NK-92 (cell line): ENCODE measurements around the gene RAD51B.

Experiments
- DNase-seq: peaks from one replicate; lab custom pipeline; 2025; ENCODE audit not compliant: unreplicated experiment; lab: John Stamatoyannopoulos, UW

RAD51B gene

GRCh38 chr14:68397822-68398221 lies 578.2 kb downstream of the RAD51B start:
- DNase-seq, result no peak

GRCh38 chr14:68398370-68398769 lies 578.8 kb downstream of the RAD51B start:
- no peak for DNase-seq

DNA sequence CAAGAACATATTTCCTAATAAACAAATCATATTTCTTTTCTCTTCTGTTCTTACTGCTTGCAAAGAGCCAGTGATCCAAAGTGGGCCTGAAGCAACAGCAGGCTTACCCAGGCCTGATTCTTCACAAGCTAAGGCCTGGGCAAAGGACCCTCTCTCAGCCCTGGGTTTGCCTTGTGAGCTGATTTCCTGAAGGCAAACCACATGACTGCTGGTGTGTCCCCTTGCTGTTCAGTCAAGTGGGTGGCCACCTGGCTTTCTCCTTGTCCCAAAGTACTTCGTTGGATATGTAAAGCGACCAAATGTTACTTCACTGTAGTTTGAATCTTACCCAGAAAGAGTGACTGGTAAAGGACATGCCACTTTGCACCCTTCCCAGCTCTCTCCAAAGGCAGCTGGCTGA lies 580.4 kb downstream of the RAD51B start:
- no peak for DNase-seq

- DNase-seq, result no peak
These were observed 581.7 kb downstream of the RAD51B start for GRCh38 chr14:68401317-68401716.

DNA sequence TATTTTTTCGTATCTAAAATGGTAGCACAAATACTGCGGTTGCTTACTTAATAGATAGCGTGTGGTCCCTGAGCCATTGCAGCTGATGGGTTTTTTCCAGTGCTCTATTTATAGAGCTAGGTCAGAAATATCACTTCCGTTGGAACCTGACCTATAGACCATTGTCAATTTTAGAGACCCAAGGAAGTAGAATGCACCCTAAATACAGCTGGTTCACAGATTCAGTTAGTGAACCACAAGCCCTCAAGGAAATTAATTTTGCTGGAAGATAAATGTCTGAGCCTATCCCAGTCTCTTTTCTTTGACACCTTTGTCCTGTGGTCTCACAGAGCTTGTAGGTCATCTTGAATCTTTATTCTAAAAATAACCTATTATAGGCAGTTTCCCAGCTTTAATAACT lies 582.3 kb downstream of the RAD51B start:
- no peak for DNase-seq

- no peak for DNase-seq
These were observed 583.0 kb downstream of the RAD51B start for GRCh38 chr14:68402525-68403101.

DNA sequence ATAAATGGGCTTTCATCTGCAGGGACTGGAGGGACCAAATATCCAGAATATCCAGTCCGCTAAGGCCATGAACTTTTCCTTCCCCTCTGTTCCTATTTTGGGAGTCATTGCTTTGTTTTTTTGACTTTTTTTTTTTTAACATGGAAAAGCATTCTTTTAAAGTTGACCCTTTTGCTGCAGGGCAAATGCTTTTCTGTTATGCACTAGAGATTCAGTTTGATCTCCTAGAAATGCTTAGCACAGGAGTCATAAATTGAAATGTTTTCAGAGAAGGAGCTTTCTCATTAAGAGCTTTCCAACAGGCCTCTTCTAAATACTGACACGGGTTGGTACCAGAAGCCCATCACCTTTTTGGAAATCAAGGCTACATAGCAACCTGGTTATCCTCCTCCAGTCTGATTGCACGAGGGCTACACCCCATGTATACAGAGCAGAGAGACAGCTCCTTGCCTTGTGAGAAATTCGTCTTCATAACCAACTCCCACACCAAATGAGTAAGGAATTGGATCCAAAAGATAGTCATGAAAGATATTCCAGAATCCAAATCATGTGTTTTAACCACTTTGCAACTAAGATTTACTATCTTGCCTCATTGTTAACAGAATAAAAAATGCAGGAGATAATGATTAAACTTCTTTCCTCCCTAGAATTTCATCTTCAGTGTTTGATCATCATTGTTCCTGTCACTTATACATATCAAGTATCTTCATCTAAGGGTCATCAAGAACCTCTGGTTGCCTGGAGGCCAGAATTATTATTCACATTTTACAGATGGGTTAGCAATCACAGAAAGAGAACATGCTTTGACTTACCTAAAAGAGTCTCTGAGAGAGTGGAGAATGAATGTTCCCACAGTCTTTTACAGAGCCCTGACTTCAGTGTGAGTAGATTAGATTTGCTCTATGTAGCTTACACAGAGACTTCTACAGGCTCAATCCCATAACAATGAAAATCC lies 583.9 kb downstream of the RAD51B start:
- no peak for DNase-seq

GRCh38 chr14:68404146-68404527 lies 584.6 kb downstream of the RAD51B start:
- no peak for DNase-seq

GRCh38 chr14:68404652-68405183 lies 585.1 kb downstream of the RAD51B start:
- DNase-seq, result no peak

- DNase-seq, result no peak
These were observed 586.4 kb downstream of the RAD51B start for GRCh38 chr14:68405961-68406360.

GRCh38 chr14:68407285-68407684 lies 587.7 kb downstream of the RAD51B start:
- no peak for DNase-seq

- DNase-seq, result no peak
These were observed 588.2 kb downstream of the RAD51B start for GRCh38 chr14:68407825-68408224.

DNA sequence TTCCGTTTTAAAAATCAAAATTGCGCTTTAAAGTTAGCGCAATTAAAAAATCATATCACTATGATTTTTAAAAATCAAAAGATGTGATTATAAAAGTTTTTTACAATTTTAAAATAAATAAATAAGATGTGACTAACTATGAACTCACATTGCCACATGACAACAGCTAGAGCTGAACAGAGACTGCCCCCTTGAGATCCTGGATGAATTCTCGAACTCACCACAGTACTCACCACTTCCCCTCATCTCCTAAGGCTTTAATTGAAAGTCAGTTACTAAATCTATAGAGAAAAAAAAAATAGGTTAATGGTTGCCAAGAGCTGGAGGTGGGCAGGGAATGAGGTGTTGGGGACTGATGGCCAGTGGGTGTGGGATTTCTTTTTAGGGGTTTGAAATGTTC lies 589.1 kb downstream of the RAD51B start:
- no peak for DNase-seq

DNA sequence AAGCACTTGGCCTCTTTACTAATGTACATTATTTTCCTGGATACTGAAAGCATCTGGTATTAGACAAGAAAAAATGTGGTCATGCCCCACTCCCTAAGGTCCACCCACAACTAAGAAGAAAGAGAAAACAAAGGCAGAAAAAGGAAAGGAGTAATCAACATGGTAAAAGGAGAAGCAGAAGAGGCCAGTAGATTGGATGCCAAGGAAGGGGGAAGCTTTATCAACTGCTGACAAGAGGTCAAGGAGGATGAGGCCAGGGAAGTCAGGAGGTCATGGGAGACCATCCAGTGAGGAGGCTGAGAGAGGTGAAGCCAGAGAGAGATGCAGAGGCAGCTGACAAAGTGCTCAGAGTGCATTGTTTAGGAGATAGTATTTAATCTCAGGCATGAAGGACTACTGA lies 589.8 kb downstream of the RAD51B start:
- DNase-seq, result no peak

DNA sequence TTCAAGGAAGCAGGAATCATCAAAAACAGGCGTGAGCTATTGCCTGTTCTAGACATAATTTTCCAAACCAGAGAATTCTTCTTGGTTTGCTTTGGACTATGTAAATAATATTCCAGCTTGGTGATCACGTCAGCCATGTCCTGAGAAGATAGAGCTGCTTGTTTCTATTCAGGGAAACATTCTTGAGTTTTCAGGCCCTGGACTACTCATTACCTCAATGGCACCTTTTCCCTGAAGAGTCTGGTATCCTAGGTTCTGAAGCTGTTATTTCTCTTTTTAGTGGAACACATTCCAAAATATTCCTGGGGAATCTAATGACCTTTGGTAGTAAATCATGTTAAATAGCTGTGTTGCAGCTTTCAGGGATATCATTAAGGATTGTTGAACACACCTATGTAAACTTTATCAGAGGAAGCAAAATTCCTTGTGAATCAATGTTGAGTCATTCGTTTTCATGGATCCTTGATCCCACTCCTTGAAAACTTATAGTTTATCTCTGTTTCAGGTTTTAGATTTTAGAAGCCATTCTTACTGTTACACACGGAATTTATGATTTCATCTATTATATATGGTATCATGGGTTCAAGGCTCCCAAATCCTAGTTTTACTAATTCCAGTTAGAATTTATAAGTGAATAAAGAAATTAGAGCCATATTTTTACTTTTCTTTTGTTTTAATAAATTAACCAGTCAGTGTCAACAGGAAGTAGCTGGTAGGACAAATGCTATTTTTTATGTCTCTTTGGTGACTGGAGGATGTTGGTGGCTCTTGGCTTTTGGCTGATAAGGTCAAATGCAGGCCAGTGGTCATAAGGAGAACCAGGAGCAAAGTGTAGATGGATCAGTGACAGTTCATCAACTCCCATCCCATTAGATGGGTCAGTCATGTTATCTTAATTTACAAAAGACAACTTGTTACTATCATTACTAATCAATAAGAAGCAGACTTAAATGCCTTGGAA lies 593.2 kb downstream of the RAD51B start:
- no peak for DNase-seq

- no peak for DNase-seq
These were observed 593.9 kb downstream of the RAD51B start for GRCh38 chr14:68413509-68413908.

GRCh38 chr14:68414121-68414520 lies 594.5 kb downstream of the RAD51B start:
- DNase-seq, result no peak

GRCh38 chr14:68416171-68416570 lies 596.6 kb downstream of the RAD51B start:
- no peak for DNase-seq

DNA sequence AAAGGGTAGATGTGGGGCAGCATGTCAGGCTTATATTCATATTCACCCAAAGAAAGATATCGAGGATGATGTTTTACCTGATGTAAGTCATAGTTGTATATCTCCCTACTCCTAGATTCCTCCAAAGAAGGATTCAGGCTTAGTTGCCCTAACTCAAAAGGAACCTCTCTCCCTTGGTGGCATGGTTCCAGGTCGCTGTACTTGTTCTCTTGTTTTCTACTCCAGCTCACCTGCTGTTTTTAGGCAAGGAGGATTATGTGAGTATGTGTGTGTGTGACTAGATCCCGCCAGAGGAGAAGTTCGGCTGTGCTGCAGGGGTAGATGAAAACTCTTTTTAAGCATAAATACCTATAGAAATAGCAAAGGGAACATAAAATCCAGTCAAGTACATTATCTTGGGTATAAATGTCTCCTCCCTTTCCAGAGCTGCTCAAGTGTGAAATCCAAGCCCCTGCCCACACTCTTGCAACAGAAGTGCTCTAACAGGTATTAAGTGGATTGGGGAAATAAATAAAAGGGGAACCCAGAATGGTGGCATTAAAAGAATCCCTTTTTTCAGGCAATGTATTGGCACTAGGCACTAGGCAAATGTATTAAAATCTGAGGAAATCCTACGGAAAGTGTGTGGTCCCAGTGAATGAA lies 597.6 kb downstream of the RAD51B start:
- DNase-seq, result no peak
